DND-41 (cell line): ENCODE data around the gene RBKS.

Source experiments
- CTCF ChIP-seq: IDR thresholded peaks from 2 replicates; pipeline ENCODE4 v1.5.1; 2012; ENCODE audit warnings: borderline replicate concordance, low read length, moderate library complexity, mild to moderate bottlenecking; ENCODE audit not compliant: poor library complexity, severe bottlenecking; ENCODE audit errors: extremely low read depth
- EZH2 ChIP-seq: IDR thresholded peaks from 3 replicates; pipeline ENCODE4 v1.6.1; 2012; ENCODE audit warnings: borderline replicate concordance, low read depth, mild to moderate bottlenecking, moderate library complexity, low read length, inconsistent platforms; ENCODE audit not compliant: severe bottlenecking

GRCh38 chr2:27887111-27887510 lies 3.1 kb downstream of the RBKS start:
- TF ChIP-seq CTCF (no peak), EZH2 (no peak)
